ENCODE data around the gene SUGP2. TPM values are rescaled to one million over a fixed set of nuclear protein-coding genes. Genes with fewer than 3 reads are reported as not detected.

SUGP2 gene
- 20.3 and 59.9 TPM in 2 replicates for total RNA-seq

DNA sequence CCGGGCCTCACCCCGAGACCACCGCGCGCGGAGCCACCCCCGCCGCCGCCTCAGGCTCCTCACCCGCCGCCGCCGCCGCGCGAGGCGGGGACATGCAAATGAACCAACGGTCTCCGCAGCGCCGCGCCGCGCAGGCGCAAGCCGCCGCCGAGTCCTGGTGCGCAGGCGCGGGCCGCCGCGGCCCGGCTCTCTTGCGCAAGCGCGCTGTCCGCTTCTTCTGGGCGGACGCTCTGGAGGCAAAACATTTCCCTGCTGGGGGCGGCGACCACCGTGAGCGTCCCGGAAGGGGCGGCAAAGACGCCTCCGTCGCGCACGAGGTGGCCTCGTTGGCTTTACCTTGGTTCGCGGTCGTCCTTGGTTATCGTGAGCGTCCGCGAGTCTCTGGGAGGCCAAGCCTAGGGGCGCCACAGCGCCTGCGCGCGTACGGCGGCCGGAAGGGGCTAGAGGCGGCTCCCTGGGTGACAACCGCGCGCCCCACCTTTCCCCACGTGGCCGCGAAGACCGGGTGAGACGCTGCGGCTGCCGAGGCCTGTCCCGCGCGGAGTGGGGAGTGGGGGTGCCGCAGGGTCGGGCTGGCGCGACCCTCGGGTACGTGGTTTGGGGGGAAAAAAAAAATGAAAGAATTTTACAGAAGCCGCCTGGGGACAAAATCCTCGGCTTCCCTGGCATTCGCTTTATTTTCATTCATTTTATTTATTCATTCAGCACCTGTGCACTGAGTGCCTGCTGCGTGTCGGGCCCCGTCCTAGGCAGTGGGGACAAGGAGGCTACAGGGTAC is at the start of gene SUGP2, which contains the start of gene ARMC6:
Gene SUGP2 (minus strand): TSS at position 92 of the 778 bp plus-strand sequence. CDS start 2,446 bp downstream, outside the sequence.
Gene ARMC6 (plus strand): TSS at position 178 of the 778 bp plus-strand sequence. CDS start 607 bp downstream, outside the sequence.
- DNase-seq (ENCODE audit: low read depth) = peak; percentile 73

DNA sequence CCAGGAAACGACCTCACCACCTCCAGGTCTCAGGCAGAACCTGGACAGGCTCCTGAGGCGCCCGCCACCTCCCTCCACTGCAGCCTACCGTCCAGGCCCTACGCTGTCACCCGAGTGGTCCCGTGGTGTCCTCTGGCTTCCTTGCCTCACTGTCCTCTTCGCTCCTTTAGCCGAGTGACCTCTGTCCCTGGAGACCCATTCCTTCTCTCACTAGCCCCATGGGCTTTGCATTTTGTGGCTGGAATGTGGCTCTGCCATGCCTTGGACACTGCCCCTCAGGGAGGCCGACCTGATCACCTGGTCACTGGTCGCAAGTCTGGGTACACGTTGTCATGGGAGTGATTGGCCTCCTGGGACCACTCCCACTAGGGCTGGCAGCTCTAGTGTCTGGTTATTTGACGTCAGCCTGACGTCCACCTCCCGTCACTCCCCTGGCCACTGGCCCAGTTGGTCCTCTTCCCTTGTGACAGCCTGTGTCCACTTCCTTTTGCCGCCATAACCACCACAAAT is 48.4 kb upstream of the SUGP2 start:
- no peak for DNase-seq (ENCODE audit: low read depth)

DNA sequence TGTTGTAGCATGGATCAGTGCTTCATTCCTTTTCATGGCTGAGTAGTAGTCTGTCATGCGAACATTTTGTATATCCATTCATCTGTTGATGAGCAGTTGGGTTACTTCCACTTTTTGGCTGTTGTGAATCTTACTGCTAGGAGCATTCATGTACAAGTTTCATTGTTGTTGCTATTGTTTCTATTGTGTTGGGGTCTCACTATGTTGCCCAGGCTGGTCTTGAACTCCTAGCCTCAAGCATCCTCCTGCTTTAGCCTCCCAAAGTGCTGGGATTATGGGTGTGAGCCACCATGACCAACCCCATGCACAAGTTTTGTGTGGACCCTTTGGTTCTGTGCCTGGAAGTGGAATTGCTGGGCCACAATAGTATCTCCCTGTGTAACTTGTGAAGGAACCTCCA is 46.3 kb upstream of the SUGP2 start:
- no peak for DNase-seq (ENCODE audit: low read depth)

DNA sequence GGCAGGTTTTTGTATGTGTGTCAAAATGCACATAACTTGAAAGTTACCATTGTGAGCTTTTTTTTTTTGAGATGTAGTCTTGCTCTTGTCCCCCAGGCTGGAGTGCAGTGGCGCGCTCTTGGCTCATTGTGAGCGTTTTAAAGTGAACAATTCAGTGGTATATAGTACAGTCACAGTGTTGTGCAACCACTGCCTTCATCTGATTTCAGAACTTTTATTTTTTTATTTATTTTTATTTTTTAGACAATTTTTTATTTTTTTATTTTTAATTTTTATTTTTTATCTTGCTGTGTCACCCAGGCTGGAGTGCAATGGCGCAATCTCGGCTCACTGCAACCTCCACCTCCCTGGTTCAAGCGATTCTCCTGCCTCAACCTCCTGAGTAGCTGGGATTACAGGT is 45.5 kb upstream of the SUGP2 start:
- no peak for DNase-seq (ENCODE audit: low read depth)

DNA sequence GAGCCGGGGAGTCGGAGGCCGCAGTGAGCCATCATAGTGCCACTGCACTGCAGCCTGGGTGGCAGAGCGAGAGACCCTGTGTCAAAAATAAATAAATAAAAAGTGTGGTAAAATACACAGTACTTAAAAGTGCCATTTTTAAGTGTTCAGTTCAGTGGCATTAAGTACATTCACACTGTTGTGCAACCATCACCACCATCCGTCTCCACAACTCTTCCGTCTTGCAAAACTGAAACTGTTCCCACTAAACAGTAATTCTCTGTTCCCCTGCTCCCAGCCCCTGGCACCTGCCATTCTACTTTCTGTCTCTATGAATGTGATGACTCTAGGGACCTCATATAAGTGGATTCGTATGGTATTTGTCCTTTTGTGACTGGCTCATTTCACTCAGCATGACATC is 43.8 kb upstream of the SUGP2 start:
- no peak for DNase-seq (ENCODE audit: low read depth)

DNA sequence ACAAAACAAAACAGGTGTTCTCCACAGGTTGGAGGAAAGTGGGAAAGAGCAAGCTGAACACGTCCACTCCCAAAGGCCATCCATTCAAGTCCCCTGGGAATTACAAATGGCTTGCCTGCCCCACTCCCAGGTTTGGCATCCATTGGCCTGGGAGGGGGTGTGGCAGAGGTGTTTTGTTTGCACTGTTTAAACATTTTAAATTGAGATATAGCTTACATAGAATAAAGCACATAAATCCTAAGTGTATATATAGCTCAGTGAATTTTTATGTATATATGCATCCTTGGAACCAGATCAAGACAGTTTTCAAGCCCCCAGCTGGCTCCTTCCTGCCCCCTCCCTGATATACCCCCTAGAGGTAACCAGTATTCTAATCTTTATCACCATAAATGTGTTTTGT is 43.2 kb upstream of the SUGP2 start:
- no peak for DNase-seq (ENCODE audit: low read depth)

DNA sequence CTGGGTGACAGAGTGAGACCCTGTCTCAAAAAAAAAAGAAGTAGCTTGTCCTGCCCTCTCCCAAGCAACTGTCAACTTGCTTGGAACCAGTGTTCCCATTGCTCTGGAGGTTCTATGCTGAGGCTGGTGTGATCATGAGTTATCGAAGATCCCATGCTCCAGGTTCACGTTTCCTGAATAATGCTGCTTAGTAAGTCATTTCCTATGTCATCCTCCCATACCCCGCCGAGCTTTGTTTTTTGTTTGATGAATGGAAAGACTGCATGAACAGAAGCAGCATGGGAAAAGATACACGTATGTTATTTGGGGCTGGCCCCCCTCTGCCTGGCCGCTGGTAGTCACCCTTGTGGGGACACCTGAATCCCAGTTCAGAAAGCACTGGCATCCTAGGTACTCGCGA is 41.8 kb upstream of the SUGP2 start:
- no peak for DNase-seq (ENCODE audit: low read depth)

DNA sequence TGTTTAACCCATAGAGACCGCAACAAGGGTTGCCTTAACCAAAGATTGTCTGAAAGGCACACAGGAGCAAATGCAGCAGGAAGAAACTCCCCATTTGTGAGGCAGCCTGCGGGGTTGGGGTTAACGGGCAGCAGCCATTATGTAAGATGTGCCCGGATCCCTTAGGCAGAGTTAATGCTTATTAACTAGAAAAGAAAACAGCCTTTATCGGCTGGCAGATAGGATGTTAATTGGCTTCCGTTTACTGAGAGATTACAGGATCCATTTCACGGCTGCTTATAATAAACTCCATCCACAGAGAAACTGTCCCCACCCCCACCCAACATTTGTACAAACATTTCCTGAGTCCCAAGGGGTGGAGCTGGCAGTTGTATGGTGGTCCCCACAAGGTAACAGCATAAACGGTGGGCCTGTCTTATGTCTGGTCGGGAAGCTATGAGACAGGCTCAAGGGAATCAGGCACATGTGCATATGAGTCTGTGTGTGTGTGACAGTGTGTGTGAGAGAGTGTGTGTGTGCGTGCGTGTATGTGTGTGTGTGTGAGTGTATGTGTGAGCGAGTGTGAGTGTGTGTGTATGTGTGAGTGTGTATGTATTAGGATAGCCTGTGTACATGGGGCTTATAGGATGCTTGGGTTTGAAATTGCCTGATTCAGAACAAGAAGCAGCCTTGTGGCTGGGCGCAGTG is 41.0 kb upstream of the SUGP2 start:
- no peak for DNase-seq (ENCODE audit: low read depth)

DNA sequence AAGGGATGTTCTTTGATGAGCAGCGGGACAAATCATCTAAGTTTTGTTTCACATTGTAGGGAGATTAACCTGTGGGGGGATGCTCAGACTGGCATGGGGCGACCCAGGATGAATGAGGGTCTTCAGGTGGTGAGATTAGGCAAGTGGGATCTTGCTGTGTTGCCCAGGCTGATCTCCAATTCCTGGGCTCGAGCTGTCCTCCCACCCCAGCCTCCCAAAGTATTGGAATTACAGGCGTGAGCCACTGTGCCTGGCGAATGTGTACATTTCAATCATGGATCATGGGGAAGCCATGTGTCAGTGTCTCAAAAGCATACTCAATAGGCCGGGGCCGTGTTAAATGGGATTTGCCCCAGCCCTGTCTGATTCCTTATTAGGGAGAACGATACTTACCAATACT is 38.6 kb upstream of the SUGP2 start:
- DNase-seq (ENCODE audit: low read depth) = no peak

DNA sequence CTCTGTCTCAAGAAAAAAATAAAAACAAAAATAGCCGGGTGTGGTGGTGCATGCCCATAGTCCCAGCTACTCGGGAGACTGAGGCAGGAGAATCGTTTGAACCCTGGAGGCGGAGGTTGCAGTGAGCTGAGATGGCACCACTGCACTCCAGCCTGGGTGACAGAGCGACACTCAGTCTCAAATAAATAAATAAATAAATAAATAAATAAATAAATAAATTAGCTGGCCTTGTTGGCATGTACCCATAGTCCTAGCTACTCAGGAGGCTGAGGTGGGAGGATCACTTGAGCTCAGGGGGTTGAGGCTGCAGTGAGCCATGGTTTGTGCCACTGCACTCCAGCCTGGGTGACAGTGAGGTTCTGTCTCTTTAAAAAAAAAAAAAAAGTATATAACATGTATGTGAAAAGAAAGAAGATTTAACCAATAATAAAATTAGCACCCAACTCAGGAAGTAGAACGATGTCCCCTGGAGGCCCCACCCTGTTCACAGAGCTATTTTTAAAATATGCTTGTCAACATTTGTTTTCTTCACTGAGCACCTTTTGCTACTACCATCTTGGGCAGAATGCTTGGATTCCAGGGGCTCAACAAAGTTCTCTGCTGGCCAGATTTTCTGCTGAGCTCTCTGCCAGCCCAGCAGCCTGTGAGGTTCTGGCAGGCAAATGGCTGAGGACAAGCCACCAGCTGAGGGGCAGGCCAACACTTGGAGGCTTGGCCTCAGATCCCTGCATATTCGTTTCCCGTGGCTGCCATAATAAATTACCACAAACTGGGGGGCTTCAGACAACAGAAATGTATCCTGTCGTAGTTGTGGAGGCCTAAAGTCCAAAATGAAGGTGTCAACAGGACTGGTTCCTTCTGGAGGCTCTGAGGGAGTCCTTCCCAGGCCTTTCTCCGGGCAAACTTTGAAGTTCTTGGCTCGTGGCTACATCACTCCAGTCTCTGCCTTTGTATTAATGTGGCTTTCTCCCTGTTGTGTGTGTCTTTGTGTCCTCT is 35.6 kb upstream of the SUGP2 start:
- DNase-seq (ENCODE audit: low read depth) = no peak

DNA sequence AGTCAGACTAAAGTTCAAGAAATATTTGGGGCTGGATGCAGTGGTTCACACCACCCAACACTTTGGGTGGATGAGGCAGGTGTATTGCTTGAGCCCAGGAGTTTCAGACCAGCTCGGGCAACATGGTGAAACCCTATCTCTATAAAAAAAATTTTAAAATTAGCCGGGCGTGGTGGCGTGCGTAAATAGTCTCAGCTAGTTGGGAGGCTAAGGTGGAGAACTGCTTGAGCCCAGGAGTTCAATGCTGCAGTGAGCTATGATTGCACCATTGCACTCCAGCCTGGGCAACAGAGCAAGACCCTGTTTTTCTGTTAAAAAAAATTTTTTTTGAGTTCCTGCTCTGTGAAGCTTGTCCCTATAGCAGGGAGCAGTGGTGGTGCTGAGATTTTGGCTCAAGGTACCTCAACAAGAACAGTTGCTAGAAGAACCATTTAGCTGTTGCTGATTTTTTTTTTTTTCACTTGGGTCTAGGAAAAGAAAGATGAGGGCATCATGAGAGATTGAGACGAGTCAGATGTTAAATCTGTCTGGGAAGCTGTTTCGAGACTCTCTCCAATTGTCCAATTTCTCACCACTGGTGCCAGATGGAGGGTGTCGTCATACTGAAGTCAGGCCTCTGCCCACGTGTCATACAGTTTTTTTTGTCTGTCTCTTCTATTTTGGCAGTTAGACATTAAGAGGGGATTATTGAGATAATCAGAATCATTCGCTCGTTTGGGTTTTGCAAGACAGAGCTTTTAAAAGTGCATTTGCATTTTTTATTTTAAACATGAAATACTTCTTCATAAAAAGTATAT is 34.2 kb upstream of the SUGP2 start:
- no peak for DNase-seq (ENCODE audit: low read depth)

DNA sequence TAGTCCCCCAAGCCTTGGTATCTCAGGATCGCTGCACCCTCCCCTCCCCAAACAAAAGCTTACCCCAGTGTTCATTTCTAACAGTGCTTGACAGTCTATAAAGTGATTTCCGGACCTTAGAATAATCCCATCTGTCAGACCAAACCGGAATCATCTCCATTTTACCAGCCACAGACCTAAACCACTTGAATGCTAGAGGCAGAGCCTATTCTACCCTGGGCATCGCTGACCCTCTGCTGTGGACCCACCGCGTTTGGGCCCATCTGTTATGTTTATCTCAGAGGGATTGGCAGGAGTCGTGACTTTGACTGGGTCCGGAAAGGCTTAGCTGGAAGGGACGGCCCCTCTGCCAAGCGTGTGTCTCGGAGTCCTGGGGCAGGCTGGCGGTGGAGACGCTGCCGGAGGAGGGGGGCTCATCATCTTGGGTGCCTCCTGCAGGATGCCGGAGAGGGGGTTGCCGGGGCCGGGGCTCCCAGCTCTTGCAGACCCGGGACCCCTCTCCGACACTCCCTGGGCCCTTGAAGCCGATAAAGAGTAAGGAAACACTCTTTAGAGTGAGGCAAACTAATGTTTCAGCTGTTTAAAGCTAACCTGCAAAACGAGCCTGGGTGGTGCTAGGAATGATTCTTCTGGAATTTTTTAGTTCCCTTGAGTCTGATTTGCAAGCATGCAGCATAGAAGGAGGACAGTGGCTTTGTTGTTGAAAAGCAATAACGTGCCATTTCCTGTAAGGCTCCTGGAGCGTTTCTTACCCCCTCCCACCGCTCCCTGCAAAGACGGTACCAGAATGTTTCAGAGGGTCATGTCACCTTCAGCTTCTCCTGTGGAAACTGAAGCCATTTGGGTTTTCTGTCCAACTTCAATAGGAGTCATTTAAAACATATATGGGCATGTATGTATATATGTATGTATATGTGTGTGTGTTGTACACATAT is 31.8 kb upstream of the SUGP2 start:
- no peak for DNase-seq (ENCODE audit: low read depth)

DNA sequence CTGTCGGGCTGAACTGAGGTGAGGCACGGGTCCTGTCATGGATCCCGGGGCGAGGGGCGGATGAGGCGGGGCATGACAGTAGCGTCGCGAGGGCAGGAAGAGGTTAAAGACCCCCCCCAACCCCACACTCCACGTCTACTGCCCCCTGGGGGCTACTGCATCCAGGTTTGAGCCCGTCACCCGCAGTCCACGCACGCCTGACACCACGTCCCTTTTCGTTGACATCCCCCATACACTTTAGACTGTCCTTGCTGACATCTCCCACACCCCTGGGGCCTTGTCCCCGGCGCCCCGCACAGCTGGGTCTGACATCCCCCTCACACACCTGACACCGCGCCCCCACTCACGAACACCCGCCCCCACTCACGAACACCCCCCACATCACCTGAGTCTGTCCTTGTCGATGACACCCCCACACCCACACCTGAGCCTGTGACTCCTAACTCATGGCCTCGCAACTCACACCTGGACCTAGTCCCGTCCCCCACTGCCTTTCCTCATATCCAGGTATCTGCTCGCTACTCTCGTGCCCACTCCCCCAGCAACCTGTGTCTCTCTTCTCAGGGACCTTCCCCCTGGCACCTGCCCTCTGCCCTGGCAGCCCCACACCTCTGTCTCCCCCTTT is 30.9 kb upstream of the SUGP2 start:
- DNase-seq (ENCODE audit: low read depth) = no peak

DNA sequence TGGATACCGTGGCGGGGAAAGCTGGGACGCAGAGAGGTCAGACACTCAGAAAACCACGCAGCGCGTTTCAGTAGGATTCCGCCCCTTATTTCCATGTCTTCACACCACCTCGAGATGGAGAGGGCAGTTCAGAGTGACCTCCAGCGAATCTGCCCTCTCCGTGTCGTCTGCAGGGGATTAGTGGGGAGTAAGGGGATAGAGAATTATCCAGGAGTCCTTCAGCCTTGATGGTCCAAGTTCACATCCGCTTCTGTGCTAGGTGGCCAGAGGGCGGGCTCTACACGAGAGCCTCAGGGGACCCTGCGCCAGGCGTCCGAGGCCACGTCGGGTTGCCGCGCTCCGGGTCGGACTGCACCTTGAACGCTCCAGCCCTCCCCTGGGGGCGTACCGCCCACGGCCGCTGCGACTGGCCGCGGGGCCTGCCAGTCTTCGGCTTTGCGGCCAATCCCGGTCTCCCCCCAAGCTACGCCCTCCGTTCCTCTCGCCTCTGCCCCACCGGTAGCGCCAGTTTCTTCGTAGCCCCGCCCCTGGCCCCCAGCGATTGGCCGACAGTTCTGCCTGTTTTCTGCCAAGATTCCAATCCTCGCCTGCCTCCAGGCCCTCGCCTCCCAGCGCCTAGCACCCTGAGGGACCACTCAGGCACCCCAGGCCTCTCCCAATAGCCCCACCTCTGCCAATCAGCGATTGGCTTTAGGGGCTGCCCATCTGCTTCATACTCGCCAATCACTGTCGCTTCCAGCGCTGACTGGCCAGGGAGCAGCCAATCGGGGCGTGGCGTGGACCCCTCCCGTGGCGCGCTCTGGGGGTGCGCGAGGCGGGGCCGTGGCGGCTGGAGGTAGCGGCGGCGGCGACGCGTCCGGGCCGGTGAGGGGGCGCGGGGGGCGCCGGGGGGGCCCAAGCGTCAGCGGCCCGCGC is 30.1 kb upstream of the SUGP2 start, which contains the start of gene SLC25A42:
Gene SLC25A42 (plus strand): TSS at position 812 of the 915 bp plus-strand sequence. CDS start 32,131 bp downstream, outside the sequence.
- DNase-seq (ENCODE audit: low read depth) = peak; percentile 98

DNA sequence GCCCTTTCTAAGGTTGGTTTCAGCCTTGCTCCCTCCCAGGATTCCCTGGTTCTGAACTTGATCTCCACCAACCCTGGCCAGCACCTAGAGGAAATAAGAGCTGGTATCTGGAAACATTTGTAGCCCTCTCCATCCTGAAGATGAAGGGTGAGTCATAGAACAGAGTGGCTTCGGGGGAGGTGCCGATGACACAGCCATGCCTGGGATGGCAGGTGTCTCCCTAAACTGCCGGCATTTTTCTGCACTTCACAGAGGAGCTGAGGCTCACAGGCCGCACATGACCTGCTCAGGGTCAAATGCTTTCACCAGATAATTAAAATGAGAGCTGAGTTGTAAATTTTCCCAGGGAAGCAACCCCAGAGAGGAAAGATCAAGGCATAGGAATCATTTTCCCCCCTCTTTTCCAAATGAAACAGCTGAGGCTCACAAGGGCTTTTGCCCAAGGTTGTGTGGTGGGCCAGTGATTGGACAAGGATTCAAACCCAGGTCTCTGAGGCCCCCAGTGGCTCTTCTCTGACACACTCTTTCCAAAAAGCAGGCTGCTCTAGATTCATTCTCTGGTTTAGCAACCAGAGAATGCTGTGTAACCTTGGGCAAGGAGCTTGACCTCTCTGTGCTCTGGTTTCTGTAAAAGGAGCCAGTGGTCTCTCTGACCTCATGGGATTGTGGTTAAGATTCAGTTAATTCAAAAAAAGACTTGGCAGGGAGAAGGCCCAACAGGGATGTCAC is 29.3 kb upstream of the SUGP2 start:
- peak; percentile 15 for DNase-seq (ENCODE audit: low read depth)

DNA sequence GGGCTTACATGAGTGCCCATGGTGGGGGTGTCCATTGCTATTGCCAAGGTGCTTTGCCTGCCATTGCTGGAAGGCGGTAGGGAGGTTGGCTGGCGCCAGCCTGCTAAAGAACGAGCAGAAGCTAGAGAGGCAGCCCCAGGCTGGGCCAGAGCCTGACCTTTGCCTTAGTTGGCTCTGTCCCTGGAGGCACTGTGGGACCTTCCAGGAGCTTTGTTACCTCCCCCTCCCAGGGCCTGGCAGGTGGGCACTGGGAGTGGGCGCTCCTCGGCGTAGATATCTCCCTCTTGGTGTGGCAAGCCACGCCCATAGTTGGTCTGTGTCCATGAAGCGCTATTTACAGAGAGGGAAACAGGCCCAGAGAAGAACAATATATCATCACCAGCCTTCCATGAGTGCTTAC is 28.2 kb upstream of the SUGP2 start:
- no peak for DNase-seq (ENCODE audit: low read depth)

DNA sequence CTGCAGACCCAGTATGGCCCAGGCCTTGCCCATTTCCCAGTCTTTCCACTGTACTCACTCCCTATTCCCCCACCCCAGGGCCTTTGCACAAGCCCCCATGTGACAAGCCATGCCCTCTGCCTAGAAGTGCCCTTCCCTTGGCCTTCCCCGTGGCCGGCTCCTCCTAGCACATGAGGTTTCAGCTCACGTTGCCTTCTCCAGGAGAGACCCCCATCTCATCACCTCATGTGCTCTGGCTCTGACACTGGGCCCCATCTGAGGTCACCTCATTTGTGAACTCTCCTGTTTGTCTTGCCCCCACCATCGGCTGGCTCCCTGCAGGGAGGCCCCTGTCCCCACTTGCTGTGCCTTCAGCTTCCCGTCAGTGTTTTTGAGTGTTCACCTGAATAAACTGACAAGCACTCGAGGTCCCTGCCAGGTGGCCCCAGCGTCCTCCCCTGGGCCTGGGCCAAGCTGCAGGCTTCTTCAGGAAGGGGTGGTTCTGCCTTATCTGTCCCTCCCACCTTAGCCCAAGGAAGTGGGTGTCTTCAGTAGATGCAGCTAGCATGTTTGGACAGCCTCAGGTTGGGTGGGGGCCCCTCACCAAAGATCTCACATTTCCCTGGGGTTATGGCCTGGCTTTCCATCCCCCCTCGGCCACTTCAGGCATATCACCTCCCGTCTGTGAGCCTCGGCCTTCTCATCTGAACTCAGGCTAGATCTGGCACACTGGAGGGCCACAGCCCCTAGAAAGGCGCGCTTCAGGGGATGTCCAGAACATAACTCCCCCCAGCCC is 26.7 kb upstream of the SUGP2 start:
- DNase-seq (ENCODE audit: low read depth) = no peak
